T1000 (cell line): Measurements from ENCODE around the gene MUC4.
"Not testable (repeated sequence)": the region's sequence is repeated elsewhere in the genome, so short reads cannot be mapped to it uniquely, and the experiment has no call there.

Experiments used
- DNase-seq: peaks from one replicate; lab custom pipeline; 2025; ENCODE audit warnings: mixed read lengths; lab: John Stamatoyannopoulos, UW

Gene MUC4

GRCh38 chr3:195744437-195744836, 67.3 kb downstream of the MUC4 start:
- DNase-seq, result no peak

DNA sequence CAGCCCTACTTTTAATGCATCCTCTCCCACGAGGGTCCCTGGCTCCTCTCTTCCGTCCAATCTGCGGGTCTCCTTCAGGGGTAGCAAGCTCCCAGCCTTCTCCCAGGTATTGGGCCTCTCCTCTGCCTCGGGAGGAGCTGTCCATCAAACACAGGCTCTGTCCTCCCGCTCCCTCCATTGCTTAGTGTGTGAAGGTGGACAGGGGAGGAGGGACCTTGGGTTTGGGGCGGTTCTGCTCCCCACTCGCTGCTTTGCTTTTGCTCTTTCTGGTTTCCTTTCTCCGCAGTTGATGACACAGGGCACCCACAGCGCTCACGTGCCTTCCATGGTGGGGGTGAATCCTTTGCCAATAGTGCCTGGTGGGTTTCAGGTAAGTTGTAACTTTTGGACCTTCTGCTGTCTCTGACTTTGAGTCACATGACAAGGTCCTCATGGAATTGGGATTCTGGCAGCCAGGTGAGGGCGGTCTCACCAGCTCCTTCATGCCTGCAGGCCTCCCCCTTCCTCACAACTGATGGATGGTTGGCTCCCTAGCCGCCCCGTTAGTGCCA, 72.1 kb downstream of the MUC4 start:
- no peak for DNase-seq

- DNase-seq, result no peak
These were observed 73.3 kb downstream of the MUC4 start for GRCh38 chr3:195738274-195739044.

GRCh38 chr3:195737782-195738181, 73.9 kb downstream of the MUC4 start:
- not testable (repeated sequence) for DNase-seq

- no peak for DNase-seq
These were observed 74.8 kb downstream of the MUC4 start for GRCh38 chr3:195736866-195737490.

DNA sequence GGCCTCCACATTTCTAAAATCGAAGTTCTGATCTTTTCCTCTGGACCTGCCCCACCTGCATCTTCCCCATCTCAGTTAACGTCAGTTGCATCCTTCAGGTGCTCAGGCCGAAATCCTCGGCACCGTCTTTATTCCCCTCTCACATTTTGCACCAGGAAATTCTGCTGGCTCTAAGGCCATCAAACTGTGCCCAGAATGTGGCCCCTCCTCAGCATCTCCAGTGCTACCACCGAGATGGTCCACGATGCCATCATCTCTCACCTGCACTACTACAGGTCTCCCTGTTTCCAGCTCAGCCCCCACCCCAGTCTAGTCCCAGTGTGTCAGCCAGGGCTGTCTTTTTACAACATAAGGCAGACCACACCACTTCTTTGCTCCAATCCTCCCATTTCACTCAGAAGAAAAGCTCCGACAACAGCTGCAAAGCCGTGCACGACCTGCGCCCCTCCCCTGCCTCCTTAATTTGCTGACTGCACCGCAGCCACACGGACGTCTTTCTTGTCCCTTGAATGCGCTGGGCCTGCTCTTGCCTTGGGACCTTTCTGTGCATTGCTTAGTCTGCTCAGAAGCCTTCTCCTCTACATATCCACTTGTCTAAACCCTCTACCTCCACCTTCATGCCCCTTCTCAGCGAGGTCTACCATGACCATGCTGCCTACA, 76.6 kb downstream of the MUC4 start:
- DNase-seq, result no peak

DNA sequence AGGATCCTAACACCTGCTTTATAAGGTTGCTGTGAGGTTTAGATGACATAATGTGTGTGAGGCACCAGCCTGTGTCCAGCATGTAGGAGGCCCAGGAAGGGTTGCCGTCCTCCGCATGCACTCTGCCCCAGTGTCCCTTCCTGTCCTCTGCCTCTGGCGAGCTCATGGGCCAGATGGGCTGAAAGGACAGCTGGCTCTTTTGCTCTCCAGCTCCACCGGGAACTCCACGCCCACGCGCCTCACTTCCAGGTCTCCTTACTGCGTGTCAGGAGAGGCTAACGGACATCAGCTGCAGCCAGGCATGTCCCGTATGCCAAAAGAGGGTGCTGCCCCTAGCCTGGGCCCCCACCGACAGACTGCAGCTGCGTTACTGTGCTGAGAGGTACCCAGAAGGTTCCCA, 78.8 kb downstream of the MUC4 start:
- DNase-seq, result no peak

- no peak for DNase-seq
These were observed 80.3 kb downstream of the MUC4 start for GRCh38 chr3:195731356-195731905.

GRCh38 chr3:195729476-195730251, 82.1 kb downstream of the MUC4 start:
- no peak for DNase-seq

- not testable (repeated sequence) for DNase-seq
These were observed 82.9 kb downstream of the MUC4 start for GRCh38 chr3:195728789-195729188.

GRCh38 chr3:195727606-195728195, 84.0 kb downstream of the MUC4 start:
- no peak for DNase-seq

- DNase-seq, result not testable (repeated sequence)
These were observed 85.6 kb downstream of the MUC4 start for GRCh38 chr3:195725916-195726740.

GRCh38 chr3:195724363-195724762, 87.4 kb downstream of the MUC4 start:
- not testable (repeated sequence) for DNase-seq

GRCh38 chr3:195722996-195723345, 88.8 kb downstream of the MUC4 start:
- DNase-seq, result not testable (repeated sequence)

DNA sequence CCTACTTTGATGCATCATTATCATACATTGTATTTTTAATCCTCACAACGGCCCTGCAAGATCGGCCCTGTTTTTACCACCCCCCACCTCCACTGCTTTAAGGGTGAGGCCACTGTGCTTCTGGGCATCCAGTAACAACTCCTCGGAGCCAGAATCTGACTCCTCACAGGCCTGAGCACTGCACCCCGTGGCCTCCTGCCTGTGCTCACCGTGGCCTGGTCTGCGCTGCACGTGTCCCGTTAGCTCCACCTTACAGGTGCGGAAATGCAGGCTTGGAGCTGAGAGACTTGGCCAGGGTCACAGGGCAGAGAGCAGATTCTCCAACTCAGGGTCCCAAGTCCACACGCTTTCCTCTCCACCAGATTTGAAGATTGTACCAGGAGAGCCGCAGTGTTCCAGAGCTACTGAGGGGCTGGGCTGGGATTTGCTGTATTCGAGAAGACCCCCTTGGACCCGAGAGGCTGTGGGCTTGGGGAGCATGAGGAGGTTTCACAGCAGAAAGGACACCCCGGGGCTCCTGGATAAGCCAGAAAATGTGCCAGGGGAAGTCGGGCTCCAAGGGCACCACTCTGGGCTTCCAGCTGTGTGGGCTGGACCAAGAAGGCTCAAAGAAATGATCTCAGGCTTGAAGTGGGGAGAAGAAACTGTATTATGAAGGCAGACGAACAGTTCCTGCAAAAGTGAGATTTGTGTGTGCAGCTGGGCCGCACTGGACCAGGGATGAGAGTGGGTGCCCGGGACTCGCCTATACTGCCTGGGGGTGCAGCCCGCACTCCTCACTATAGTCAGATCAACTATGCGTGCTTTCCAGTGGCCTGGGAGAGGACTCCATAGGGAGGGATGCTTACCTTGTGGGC, 89.4 kb downstream of the MUC4 start:
- not testable (repeated sequence) for DNase-seq

- DNase-seq, result not testable (repeated sequence)
These were observed 90.8 kb downstream of the MUC4 start, which contains the start of gene MUC20 for GRCh38 chr3:195720831-195721506. Gene MUC20 (plus strand): TSS chr3:195720978. CDS start chr3:195721008, 30 bp downstream.

GRCh38 chr3:195719514-195720254, 92.0 kb downstream of the MUC4 start:
- not testable (repeated sequence) for DNase-seq

- DNase-seq, result no peak
These were observed 93.2 kb downstream of the MUC4 start for GRCh38 chr3:195718477-195718984.
